ENCODE data around the gene CUTC.
"Not testable (repeated sequence)": the region's sequence is repeated elsewhere in the genome, so short reads cannot be mapped to it uniquely, and the experiment has no call there.

Gene CUTC

DNA sequence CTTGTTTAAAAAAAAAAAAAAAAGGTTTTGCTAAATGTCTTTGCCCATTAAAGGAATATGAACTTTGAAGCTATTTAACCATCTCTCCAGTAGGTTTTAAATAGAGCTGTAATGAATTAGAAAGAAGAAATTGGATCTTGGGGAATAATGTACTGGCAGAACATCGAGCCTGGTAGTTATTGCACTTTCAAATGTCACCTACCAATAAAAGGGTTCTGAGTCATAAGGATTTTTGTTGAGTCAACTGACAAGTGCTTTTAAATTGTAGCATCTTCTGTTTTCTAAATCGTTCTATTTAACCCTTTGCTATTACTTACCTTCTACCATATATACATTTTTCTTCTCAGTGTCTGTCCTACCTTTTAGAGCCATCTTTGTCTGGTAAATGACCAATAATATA, 10.7 kb downstream of the CUTC start:
- DNase-seq (ENCODE audit: low spot score), result no peak

DNA sequence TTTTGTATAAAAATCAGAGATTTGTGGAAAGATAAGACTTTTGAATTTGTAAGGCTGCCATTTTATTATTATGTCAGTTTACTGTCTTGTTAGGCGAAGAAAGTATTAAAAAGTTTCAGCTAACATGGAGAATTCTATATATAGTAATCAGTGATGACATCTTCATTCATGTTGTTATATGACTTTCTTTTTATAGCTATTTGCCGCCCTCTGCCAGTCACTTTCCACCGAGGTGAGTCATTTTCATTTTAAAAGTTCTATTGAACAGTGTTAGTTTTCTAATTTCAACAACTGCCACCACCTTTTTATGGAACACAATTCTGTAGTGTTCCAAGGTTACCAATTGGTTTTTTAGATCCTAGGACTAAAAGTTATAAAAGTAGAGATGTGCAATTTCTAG, 11.8 kb downstream of the CUTC start:
- no peak for DNase-seq (ENCODE audit: low spot score)

GRCh38 chr10:99746166-99746565, 14.1 kb downstream of the CUTC start:
- not testable (repeated sequence) for DNase-seq (ENCODE audit: low spot score)

DNA sequence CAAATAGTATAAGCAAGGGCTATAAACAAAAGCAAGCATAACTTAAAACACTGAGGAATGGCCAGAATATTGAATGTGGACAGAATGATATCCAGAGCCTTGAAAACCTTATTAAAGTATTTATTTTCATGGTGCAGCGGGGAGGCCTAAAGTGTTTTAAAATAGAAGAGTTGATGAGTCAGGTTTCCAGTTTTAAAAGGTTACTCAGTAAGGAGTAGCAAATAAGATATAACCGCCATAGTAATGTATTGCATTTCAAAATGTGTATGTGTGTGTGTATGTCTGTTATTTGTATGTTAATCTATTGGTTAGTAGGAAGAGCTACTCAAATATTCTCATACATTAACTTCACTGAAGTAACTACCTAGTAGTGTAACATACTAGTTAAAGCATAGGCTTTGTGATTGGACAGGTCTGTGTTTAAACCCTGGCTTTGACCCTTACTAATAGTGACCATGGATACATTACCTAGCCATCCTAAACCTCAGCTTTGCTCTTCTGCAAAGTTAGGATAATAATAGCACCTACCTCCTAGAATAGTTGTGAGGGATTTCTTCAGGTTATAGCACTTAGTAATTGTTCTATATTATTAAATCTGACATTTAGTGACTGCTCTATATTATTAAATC, 16.9 kb downstream of the CUTC start:
- DNase-seq (ENCODE audit: low spot score), result no peak

DNA sequence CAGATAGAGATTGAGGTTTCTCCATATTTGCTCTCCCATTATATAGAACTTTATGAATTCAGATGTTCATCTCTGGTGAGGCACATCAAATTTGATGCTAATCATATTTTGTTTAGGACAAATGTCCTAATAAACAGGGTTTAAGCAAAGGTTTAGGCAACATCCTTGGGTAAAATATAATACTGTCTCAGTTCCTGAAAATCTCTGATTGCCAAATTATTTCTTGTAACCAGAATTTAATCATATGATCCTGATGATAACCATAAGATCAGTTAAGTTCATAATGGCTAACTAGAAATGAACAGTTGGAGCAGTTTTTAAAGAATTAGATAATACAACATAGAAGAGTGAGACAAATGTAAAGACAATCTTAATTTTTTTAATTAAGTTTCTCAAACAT, 18.6 kb downstream of the CUTC start:
- DNase-seq (ENCODE audit: low spot score), result no peak

- DNase-seq (ENCODE audit: low spot score), result no peak
Observed at GRCh38 chr10:99754670-99755069, 22.6 kb downstream of the CUTC start.

DNA sequence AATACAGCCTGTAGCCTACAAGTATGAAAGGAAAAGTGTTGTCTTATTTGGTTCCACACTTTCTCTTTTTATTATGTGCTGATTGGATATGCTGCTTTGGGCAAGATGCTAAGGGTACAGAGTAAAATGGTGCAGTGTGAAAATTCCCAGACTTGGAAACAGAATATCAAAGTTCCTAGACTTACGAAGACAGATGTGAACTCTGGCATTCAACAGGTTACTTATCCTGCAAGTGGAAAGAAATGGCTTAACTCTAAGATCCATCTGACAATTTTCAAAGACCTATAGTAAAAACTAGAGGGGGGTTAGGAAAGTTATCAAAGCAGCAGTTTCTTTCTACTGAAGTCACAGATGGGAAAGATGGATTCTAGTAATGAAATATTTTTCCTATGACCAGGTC, 24.1 kb downstream of the CUTC start:
- no peak for DNase-seq (ENCODE audit: low spot score)

- DNase-seq (ENCODE audit: low spot score), result no peak
Observed at GRCh38 chr10:99758211-99758891, 26.3 kb downstream of the CUTC start.

GRCh38 chr10:99760321-99760720, 28.3 kb downstream of the CUTC start:
- no peak for DNase-seq (ENCODE audit: low spot score)

- no peak for DNase-seq (ENCODE audit: low spot score)
Observed at GRCh38 chr10:99761365-99761764, 29.3 kb downstream of the CUTC start.

DNA sequence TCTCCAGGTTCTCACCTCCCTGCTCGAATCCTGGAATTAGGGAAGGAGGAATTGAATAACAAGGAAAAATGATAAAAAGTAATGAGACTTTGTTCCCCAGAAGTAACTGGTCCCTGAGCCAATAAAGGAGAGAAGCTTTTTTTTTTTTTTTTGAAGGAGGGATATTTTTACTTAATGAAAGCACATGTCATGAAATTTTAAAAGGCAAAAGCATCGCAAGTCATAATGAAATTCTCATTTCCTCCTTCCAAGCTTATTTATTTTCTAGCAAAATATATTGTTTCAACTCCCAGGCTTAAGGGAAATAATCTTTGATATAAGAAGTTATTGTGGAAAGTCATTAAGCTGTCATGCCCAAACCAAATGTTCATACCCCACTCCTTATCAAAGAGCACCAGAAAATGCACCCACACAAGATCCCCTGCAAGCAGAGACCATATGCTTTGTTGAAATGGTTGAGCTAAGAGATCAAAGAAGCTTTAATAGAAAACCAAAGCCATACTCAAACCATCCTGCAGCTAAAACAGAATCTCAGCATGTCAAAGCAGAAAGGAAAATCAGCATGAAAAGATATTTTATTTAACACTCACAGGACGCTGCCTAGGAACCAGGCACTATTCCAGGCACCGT, 33.8 kb downstream of the CUTC start:
- DNase-seq (ENCODE audit: low spot score), result no peak

DNA sequence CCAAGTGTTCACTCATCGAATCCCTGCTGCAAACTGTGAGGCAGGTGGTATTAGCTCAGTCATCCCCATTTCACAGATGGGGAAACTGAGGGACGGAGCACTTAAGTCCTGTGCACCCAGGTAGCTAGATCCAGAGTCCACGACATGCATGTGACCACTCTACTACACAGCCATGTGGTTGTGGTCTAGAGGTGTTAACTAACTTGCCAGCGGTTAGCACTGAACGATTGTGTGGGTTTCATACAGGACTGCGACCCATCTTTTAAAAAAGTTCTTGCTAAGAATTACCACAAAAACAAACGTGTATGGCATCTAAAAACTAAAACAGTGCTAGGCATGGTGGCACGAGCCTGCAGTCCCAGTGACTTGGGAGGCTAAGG, 34.3 kb downstream of the CUTC start:
- DNase-seq (ENCODE audit: low spot score), result peak; percentile 8

DNA sequence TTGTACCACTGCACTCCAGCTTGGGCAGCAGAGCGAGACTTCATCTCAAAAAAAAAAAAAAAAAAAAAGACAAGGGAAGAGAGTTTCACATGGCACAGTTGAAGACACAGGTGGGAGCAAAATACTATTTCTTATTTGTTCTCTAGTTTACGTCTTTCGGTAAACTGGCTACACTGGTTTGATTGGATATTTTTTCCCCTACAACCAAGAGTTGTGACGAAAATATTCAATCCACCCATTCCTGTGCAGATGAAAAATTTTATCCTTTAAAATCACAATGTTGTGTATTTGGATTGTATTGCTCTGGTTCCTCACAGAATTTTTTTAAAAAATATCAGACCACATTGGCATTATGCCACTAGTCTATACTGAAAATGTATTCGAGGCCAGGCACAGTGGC, 35.9 kb downstream of the CUTC start:
- no peak for DNase-seq (ENCODE audit: low spot score)

DNA sequence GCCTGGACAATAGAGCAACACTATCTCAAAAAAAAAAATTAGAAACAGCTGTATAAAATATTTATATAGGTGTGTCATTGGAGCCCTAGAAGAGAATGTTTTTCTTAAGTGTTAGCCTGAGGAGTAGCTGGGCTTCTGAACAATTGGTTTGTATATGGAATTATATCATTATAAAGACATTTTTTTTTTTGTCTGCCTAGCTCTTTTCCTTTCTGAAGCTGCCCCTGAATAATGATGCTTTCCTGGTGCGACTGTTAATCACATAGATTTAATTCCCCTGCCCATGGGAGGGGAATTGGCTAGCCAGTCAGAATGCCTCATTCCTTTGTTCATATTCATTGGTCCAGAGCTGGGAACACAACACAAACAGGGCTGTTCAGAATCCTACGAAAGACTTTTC, 36.5 kb downstream of the CUTC start:
- no peak for DNase-seq (ENCODE audit: low spot score)

GRCh38 chr10:99769706-99770105, 37.7 kb downstream of the CUTC start:
- DNase-seq (ENCODE audit: low spot score), result no peak

DNA sequence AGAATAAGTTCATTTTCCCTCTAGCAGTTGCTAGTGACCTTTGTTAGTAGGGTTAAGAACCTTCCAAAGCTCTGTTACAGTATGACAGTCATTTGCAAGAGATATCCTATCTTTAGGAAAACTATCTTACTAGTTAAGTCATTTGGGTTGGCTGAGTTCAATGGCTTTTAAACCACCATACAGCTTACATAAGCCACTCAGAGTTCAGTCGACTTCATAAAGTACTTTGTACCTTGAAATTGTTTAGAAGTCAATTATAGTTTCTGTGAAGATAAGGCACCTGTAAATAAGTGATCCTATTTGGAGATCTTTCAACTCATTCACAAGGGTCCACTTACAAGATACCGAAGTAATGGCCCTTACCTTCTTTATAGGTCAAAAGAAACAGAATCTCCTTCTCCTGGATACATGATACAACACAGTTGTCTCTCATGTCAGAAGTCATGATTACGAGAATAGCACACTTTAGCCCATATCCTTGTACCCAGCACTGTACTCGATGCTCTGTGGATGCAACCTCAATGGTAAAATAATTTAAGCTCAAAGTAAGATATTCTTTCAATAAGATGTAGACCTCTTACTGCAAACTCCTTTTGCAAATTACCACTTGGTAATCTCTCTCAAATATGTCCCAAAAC, 38.5 kb downstream of the CUTC start:
- DNase-seq (ENCODE audit: low spot score), result no peak

- DNase-seq (ENCODE audit: low spot score), result peak; percentile 51
Observed at GRCh38 chr10:99775850-99776249, 43.8 kb downstream of the CUTC start.

DNA sequence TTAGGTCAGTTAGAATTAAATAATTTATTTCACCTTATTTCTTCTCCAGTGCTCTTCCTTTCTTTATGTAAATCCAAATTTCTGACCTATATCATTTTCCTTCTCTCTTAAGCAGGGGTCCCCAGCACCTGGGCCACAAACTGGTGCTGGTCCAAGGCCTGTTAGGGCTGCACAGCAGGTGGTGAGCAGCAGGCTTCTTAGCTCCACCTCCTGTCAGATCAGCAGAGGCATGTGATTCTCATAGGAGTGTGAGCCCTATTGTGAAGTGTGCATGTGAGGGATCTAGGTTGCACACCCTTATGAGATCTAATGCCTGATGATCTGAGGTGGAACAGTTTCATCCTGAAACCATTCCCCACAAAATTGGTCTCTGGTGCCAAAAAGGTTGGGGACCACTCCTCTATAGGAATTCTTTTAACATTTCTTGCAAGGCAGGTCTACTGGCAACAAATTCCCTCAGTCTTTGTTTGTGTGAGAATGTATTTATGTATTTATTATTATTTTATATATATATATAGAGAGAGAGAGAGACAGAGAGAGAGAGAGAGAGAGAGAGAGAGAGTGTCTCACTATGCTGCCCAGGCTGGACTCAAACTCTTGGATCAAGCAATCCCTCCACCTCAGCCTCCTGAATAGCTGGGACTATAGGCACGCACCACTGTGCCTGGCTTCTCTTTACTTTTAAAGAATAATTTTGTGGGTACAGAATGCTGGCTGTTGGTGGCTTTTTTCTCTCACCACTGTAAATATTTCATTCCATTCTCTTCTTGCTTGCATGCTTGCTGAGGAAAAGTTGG, 46.1 kb downstream of the CUTC start:
- no peak for DNase-seq (ENCODE audit: low spot score)

DNA sequence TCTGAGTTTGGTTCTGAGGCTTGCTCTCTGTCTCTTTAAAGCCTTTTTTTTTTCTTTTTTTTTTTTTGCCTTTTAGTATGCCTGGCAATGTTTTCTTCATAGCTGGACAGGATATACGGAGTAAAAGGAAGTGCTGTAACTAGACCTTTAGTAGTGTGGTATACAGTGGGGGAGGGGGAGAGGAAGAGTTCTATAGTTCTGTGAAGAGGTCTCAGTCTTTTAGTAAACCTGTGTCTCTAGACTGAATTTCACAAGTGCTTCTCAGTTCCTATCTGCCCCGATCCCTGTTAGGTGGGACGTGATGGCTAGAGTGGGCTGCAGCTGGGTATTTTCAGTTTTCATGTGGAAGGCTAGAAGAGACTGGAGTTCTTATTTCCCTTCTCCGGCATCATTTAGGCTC, 47.3 kb downstream of the CUTC start:
- no peak for DNase-seq (ENCODE audit: low spot score)

DNA sequence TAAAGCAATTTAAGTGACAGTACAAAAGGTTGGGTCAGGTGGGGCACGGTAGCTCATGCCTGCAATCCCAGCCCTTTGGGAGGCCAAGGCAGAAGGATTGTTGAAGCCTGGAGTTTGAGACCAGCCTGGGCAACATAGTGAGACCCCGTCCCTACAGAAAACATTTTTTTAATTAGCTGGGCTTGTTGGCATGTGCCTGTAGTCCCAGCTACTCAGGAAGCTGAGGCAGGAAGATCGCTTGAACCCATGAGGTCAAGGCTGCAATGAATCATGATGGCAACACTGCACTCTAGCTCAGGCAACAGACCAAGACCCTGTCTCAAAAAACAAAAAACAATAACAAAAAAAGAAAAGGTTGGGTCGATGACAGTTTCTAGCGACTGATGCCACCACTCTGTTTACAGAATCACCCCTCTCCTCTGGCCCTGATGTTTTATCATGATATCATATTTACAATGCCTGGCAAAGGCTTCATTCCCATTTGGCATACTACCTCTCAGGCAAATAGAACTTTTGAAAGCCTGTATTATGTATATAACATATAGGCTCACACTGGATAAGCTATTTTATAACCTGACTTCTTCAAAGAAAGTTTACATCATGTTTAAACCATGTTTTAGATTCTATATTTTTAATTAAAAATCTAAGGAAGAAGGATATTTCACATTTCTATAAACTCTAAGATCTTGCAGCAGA, 49.8 kb downstream of the CUTC start:
- DNase-seq (ENCODE audit: low spot score), result no peak

DNA sequence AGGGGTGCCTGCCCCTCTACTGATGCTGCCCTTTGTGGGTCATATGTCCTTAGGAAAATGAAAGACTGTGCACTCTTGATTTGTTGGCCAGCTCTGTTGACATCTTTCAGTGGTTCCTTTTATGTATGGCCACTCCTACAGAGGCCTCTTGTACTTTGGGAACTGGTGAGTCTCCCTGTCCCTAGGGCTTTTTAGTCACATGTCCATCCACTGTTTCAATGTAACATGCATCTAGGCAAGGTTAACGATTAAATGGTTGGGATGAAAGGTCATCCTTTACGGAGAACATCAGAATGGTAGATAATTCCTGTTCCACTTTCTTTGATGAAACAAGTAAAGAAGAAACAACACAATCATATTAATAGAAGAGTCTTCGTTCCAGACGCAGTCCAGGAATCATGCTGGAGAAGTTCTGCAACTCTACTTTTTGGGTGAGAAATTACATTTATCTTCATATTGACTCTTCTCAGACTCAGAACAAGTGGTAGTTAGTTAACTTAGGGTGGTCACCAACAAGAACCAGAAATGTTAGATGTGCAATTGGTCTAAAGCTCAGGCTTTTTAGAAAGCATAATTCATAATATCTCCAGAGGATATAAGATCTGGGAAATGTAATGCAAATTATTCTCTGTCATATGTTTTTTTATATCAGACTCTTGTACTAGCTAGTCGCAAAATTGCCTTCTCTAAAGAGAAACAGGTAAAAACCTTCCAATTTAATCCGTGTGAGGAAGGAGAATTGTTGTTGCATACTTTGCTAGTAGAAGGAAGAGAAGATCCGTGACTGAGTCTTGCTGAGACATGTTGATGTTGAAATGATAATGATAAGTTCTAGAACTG, 50.6 kb downstream of the CUTC start, which contains the start of gene ABCC2:
Gene ABCC2 (plus strand): TSS at position 194 of the 840 bp plus-strand sequence. CDS start 205 bp downstream, at position 399.
- DNase-seq (ENCODE audit: low spot score), result no peak

All from Ammon's horn (tissue), 1 donor.